CD4-positive, alpha-beta memory T cell (primary cell): Measurements from ENCODE around the gene PEX14. TPM values are rescaled to one million over a fixed set of nuclear protein-coding genes. Genes with fewer than 3 reads are reported as not detected.

Source experiments
- CTCF ChIA-PET: fragments of 350-600 bp; sonication (Branson Sonifier 250); formaldehyde crosslinking; loops from one replicate; lab custom pipeline; 2021; ENCODE audit warnings: inconsistent platforms; ENCODE audit not compliant: partially characterized antibody; lab: Charles Lee
- POLR2A ChIA-PET: fragments of 350-600 bp; sonication (Branson Sonifier 250); formaldehyde crosslinking; loops from one replicate; lab custom pipeline; 2021; ENCODE audit not compliant: partially characterized antibody; lab: Charles Lee
- DNase-seq, 5 donors: peaks; one replicate each; pipeline versions ENCODE4 v3.0.0 to v3.0.0-alpha.2; 2020 to 2022; ENCODE audit warnings: mixed read lengths in 1 of 5
- H3K27ac ChIP-seq: one replicate; pipeline ENCODE4 v1.7.0; 2013; ENCODE audit warnings: low read depth, low read length
- H3K27me3 ChIP-seq: 2 replicates; pipeline ENCODE4 v1.7.0; 2013; ENCODE audit warnings: mild to moderate bottlenecking, low read length, moderate library complexity; ENCODE audit not compliant: insufficient read depth
- H3K36me3 ChIP-seq: 2 replicates; pipeline ENCODE4 v1.7.0; 2013; ENCODE audit warnings: mild to moderate bottlenecking, low read length, moderate library complexity; ENCODE audit not compliant: insufficient read depth
- H3K4me1 ChIP-seq: 2 replicates; pipeline ENCODE4 v1.7.0; 2013; ENCODE audit warnings: mild to moderate bottlenecking, low read length, moderate library complexity; ENCODE audit not compliant: insufficient read depth
- H3K4me3 ChIP-seq, 2 donors: one replicate each; pipeline ENCODE4 v1.7.0; 2013; ENCODE audit warnings: low read length in 2 of 2, mild to moderate bottlenecking in 1 of 2
- H3K9me3 ChIP-seq, 2 donors: one replicate each; pipeline ENCODE4 v1.7.0; 2013; ENCODE audit warnings: low read length in 2 of 2, control low read depth in 1 of 2; ENCODE audit not compliant: control insufficient read depth in 1 of 2
- H3K27ac Mint-ChIP-seq, 7 donors: one replicate each; pipeline ENCODE4 v1.8.0; 2020 to 2021; ENCODE audit warnings: mixed read lengths in 7 of 7, mild to moderate bottlenecking in 6 of 7, inconsistent platforms in 3 of 7, moderate library complexity in 3 of 7
- H3K27me3 Mint-ChIP-seq, 2 donors: one replicate each; pipeline ENCODE4 v1.8.0; 2020 to 2021; ENCODE audit warnings: mixed read lengths in 2 of 2
- H3K36me3 Mint-ChIP-seq, 2 donors: one replicate each; pipeline ENCODE4 v1.8.0; 2020 to 2021; ENCODE audit warnings: mixed read lengths in 2 of 2, inconsistent platforms in 1 of 2, mild to moderate bottlenecking in 1 of 2
- H3K4me1 Mint-ChIP-seq, 4 donors: one replicate each; pipeline ENCODE4 v1.8.0; 2020 to 2021; ENCODE audit warnings: mixed read lengths in 4 of 4, mild to moderate bottlenecking in 1 of 4
- H3K4me3 Mint-ChIP-seq, 8 donors: one replicate each; pipeline ENCODE4 v1.8.0; 2020 to 2021; ENCODE audit warnings: mixed read lengths in 8 of 8, mild to moderate bottlenecking in 7 of 8, moderate library complexity in 6 of 8, inconsistent platforms in 3 of 8
- H3K9me3 Mint-ChIP-seq, 8 donors: one replicate each; pipeline ENCODE4 v1.8.0; 2020 to 2021; ENCODE audit warnings: mixed read lengths in 8 of 8, mild to moderate bottlenecking in 5 of 8, inconsistent platforms in 3 of 8, moderate library complexity in 1 of 8
- intact Hi-C: fragments of 100-400 bp; cut with micrococcal nuclease; formaldehyde crosslinking; loops from one replicate; pipeline ENCODE4 v1.15.1; 2023
- polyA plus RNA-seq, 2 donors: library from polyadenylated mRNA; unstranded; fragments of 300-500 nt; fragmentation: Illumina TruSeq; gene quantifications; one replicate each; pipeline ENCODE4 v1.2.3, GENCODE V29; 2021
- total RNA-seq, 2 experiments: library from RNA; stranded (reverse); gene quantifications; one replicate each; pipeline ENCODE4 v1.2.3, GENCODE V29; 2021

The PEX14 gene
- total and polyA plus RNA-seq, 4 experiments from 2014 or later = 3.1 to 16.1 (median 9.9) TPM

DNA sequence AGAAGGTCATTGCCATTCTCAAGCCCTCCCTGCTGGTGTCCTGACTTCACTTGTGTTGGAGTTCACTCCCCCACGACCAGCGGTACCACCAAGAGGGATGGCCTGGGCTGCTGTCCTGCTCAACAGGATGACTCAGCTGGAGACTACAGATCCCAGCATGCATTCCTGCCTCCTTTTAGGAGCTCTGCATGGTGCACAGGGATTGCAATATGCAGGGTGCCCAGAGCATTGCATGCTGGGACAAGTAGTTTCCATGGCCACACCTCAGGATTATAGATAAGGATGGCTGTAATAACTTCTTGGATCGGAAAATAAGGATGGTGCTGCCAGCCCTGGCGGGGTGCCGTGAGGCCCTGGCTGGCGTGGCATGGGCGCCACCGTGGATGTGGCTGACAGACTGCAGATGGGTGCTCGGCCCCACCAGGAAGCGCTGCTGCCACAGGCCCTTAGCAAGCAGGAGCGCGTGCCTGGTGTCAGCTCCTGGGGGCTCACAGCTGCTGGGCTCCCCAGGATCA, 171.7 kb downstream of the PEX14 start:
- no peak overlapping the region for H3K27ac Mint-ChIP-seq
- DNase-seq = peak in 1 of 5 donors; percentile 5

DNA sequence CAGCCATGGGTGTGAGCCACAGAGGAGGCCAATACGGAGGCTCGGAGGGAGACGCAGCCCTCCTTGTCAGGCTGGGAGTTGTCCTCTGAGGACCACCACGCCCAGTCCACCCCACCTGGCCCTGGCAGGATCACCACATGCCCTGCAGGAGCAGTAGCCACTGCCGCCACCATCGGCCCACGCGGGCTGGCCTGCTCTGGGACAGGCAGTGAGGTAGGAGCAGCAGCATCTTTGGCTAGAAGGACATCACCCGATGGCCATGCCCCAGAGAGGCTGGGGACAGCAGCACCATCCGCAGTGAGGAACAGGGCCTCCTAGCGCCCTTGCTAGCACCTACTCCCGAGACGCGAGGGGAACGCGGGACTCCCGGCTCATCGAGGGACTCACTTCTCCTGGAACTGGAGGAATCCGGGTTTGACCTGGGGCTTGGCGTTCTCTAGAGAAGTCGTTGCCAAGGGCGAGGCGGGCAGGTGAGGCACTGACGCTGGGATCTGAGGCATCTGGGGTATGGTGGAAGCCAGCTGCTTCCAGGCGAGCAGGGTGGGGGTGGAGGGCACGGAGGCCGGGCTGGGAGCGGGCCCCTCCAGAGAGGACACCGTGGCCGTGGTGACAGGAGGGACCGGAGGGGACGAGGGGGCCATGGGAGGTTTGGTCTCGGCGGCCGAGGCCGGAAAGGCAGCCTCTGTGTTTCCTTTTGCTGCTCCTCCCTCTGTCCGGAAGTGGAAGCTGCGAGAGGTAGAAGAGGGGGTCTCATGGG, 172.8 kb downstream of the PEX14 start:
- CTCF ChIA-PET = no interaction called here
- Mint-ChIP-seq H3K27me3 (no peaks in the 10 kb centered on the region), H3K9me3 (no peaks in the 10 kb centered on the region), H3K4me1 (no peaks in the 10 kb centered on the region), H3K27ac (no peak overlapping the region), H3K4me3 (no peak overlapping the region), H3K36me3 (peaks cover 0 to 4% of the 10 kb centered on the region in 2 donors)
- POLR2A ChIA-PET = no interaction called here
- no peak overlapping the region for H3K4me3 ChIP-seq
- H3K36me3 ChIP-seq = no peaks in the 10 kb centered on the region
- H3K4me1 ChIP-seq = no peaks in the 10 kb centered on the region
- intact Hi-C loops = no loop called here
- no peaks in the 10 kb centered on the region for H3K9me3 ChIP-seq
- no peaks in the 10 kb centered on the region for H3K27me3 ChIP-seq
- DNase-seq = peak in 1 of 5 donors; percentile 34
- no peak overlapping the region for H3K27ac ChIP-seq

More for the DNA sequence above, 171.7 kb downstream of the PEX14 start:
- peaks cover 0 to 4% of the 10 kb centered on the region in 2 donors for H3K36me3 Mint-ChIP-seq
- Histone ChIP-seq H3K4me1 (no peaks in the 10 kb centered on the region), H3K36me3 (no peaks in the 10 kb centered on the region), H3K27ac (no peak overlapping the region), H3K4me3 (no peak overlapping the region), H3K9me3 (no peaks in the 10 kb centered on the region), H3K27me3 (no peaks in the 10 kb centered on the region)
- intact Hi-C loops = no loop called here
- no peaks in the 10 kb centered on the region for H3K9me3 Mint-ChIP-seq
- no peaks in the 10 kb centered on the region for H3K27me3 Mint-ChIP-seq
- ChIA-PET POLR2A (no interaction called here), CTCF (no interaction called here)
- H3K4me3 Mint-ChIP-seq = no peak overlapping the region
- no peaks in the 10 kb centered on the region for H3K4me1 Mint-ChIP-seq

DNA sequence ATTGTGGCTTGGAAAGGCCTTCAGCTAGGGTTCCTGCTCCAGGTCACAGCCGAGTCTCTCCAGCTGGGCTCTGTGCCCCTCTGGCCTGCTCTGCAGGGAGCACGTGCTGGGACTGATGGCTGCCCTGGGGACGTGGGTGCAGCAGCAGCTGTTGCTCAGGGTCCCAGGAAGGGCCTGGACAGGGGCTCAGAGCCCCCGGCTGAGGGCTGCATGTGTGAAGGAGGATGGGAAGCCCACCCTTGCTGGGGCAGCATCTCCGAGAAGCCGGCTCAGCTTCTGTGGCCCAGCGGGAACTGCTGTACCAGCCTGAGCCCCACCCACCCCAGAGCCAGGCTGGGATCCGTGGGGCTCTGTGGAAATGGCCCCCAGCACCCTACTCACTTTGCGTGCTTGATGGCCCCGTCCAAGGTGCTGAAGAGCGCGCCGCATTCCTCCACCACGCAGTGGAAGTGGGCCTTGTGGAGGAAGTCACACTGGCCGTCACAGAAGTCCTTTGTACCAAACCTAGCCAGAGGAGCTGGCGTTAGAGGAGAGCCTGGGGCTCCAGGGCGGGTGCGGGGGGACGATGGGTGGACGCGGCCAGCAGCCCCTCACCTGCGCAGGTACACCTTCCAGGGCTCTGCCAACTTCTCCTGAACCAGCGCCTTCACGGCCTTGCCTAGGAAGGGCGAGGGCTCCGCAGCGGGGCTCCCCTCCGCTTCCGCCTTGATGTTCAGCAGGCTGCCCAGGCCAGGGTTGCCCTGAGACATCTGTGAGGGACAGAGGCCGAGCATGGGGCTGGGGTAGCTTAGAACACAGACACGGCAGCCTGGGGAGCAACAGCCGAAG, 174.2 kb downstream of the PEX14 start:
- H3K4me3 ChIP-seq = no peak overlapping the region
- Mint-ChIP-seq H3K36me3 (peaks cover 0 to 8% of the 10 kb centered on the region in 2 donors), H3K27me3 (no peaks in the 10 kb centered on the region), H3K4me1 (no peaks in the 10 kb centered on the region), H3K27ac (no peak overlapping the region), H3K4me3 (no peak overlapping the region), H3K9me3 (no peaks in the 10 kb centered on the region)
- no peak overlapping the region for H3K27ac ChIP-seq
- H3K27me3 ChIP-seq = no peaks in the 10 kb centered on the region
- no peaks in the 10 kb centered on the region for H3K9me3 ChIP-seq
- ChIA-PET POLR2A (no interaction called here), CTCF (no interaction called here)
- H3K4me1 ChIP-seq = no peaks in the 10 kb centered on the region
- no peaks in the 10 kb centered on the region for H3K36me3 ChIP-seq
- intact Hi-C loops = no loop called here
- peak in 1 of 5 donors; percentile 28 for DNase-seq

DNA sequence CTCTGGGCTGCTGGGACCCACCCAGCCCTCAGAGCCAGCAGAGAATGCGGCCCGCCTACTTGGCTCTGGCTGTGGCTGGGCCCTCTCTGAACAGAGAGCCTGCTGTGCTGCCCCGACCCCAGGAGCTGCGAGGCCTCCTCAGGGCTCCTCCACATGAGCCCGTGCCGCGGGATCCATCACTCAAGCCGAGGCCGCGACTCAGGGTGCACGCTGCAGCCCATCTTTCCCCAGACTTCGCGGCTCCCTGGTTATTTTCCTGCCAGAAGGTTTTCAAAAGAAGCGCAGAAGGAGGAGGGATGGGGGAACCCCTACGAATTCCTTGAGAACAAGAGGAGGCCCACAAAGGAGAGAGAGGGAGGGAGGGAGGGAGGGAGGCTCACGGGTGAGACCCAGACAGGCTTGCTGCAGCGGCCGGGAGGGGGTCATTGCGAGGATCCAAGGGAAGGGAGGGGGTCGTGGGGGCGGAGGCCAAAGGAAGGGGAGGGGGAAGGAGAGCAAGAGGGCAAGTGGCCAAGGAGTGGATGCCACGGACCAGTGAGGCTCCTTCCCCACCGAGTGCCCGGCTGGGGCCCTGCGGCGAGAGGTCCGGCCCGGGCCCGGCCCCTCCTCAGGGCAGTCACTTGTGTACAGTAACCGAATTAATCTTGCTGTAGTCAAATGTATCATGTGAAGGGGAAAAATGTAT, 174.9 kb downstream of the PEX14 start:
- Mint-ChIP-seq H3K9me3 (no peaks in the 10 kb centered on the region), H3K4me1 (no peaks in the 10 kb centered on the region), H3K27me3 (no peaks in the 10 kb centered on the region), H3K27ac (no peak overlapping the region), H3K4me3 (no peak overlapping the region), H3K36me3 (peaks cover 0 to 11% of the 10 kb centered on the region in 2 donors)
- Histone ChIP-seq H3K27me3 (no peaks in the 10 kb centered on the region), H3K27ac (no peak overlapping the region), H3K4me1 (no peaks in the 10 kb centered on the region), H3K36me3 (no peaks in the 10 kb centered on the region), H3K4me3 (no peak overlapping the region), H3K9me3 (no peaks in the 10 kb centered on the region)
- CTCF ChIA-PET = no interaction called here
- peak in 1 of 5 donors; percentile 1 for DNase-seq
- intact Hi-C loops = no loop called here
- POLR2A ChIA-PET = no interaction called here

DNA sequence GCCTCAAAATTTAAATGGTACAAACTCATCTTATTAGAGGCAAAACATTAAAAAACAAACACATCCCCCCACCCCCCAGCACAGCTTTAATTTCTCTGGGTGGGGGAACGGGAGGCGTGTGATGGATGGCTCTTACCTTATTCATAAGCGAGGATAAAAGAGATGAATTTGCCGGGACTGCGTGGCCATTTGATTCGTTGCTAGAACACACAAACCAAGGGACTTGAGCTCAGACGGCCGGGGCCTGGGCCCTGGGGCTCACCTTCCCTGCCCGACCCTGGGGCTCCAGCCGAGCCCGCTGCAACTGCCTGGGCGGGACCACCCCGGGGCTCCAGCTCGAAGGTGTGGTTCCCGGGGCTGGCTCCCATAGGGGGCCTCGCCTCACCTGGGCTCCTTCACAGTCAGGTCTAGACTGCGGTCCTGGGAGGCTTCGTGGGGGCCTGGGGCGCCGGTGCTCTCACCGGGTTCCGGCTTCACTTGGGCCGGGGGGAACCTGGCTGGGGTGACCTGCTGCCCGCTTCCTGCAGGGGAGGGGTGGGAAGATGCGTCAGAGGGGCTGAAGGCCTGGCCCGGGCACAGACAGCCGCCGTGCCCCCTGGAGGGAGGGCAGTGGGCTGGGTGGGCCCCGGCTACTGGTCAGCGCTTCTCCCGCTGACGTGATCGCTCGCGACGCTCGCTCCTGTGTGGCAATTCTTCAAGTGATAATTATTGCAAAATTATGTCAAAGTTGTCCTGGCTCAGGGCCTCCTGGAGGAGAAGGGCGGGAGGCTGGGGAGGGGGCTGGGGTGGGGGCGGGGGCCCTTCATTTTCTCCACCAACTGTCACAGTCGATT, 176.0 kb downstream of the PEX14 start:
- peak in 1 of 5 donors; percentile 27 for DNase-seq
- Histone ChIP-seq H3K27me3 (no peaks in the 10 kb centered on the region), H3K36me3 (no peaks in the 10 kb centered on the region), H3K4me3 (no peak overlapping the region), H3K9me3 (no peaks in the 10 kb centered on the region), H3K27ac (no peak overlapping the region), H3K4me1 (no peaks in the 10 kb centered on the region)
- intact Hi-C loops = no loop called here
- Mint-ChIP-seq H3K4me1 (no peaks in the 10 kb centered on the region), H3K27me3 (no peaks in the 10 kb centered on the region), H3K9me3 (no peaks in the 10 kb centered on the region), H3K4me3 (no peak overlapping the region), H3K36me3 (peaks cover 0 to 9% of the 10 kb centered on the region in 2 donors), H3K27ac (no peak overlapping the region)
- ChIA-PET CTCF (no interaction called here), POLR2A (no interaction called here)

DNA sequence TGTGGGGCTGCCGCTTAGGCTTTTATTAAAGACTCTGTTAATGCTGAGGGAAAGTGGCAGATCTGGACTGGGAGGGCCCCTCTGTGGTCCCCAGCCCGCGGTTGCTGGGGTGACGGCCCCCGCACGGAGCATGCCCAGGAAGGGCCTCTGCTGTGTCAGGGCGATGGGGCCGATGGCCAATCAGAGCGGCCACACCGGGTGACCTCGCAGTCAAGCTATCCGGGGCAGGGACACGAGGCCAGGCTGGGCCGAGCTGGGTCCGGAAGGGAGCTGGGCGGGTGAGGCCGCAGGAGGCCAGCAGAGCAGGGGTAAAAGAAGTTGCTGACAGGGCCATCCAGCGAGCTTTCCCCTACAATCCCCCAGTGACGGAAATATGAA, 176.6 kb downstream of the PEX14 start:
- no peaks in the 10 kb centered on the region for H3K9me3 ChIP-seq
- POLR2A ChIA-PET = no interaction called here
- Mint-ChIP-seq H3K27me3 (no peaks in the 10 kb centered on the region), H3K9me3 (no peaks in the 10 kb centered on the region), H3K36me3 (peaks cover 0 to 14% of the 10 kb centered on the region in 2 donors), H3K4me1 (no peaks in the 10 kb centered on the region), H3K4me3 (no peak overlapping the region), H3K27ac (no peak overlapping the region)
- intact Hi-C loops = no loop called here
- H3K27ac ChIP-seq = no peak overlapping the region
- no peak overlapping the region for H3K4me3 ChIP-seq
- DNase-seq = no peak
- H3K4me1 ChIP-seq = no peaks in the 10 kb centered on the region
- CTCF ChIA-PET = no interaction called here
- no peaks in the 10 kb centered on the region for H3K36me3 ChIP-seq
- H3K27me3 ChIP-seq = no peaks in the 10 kb centered on the region
